Measurements from ENCODE around the gene BCL7A.
"Not testable (repeated sequence)": the region's sequence is repeated elsewhere in the genome, so short reads cannot be mapped to it uniquely, and the experiment has no call there.

Gene BCL7A

GRCh38 chr12:122096591-122097149 lies 75.0 kb downstream of the BCL7A start:
- DNase-seq: no peak

- no peak for DNase-seq
Observed at GRCh38 chr12:122097584-122097926, 75.9 kb downstream of the BCL7A start.

- DNase-seq: peak; percentile 93
Observed at GRCh38 chr12:122097927-122098756, 76.5 kb downstream of the BCL7A start.

GRCh38 chr12:122099280-122099749 lies 77.6 kb downstream of the BCL7A start:
- DNase-seq: no peak

GRCh38 chr12:122099856-122100255 lies 78.2 kb downstream of the BCL7A start:
- peak; percentile 24 for DNase-seq

GRCh38 chr12:122100568-122100967 lies 78.9 kb downstream of the BCL7A start:
- no peak for DNase-seq

GRCh38 chr12:122102331-122102730 lies 80.6 kb downstream of the BCL7A start:
- DNase-seq: no peak

- DNase-seq: no peak
Observed at GRCh38 chr12:122104844-122105243, 83.2 kb downstream of the BCL7A start.

- DNase-seq: not testable (repeated sequence)
Observed at GRCh38 chr12:122105496-122105895, 83.8 kb downstream of the BCL7A start.

GRCh38 chr12:122106843-122107242 lies 85.2 kb downstream of the BCL7A start:
- DNase-seq: no peak

- no peak for DNase-seq
Observed at GRCh38 chr12:122107261-122107660, 85.6 kb downstream of the BCL7A start.

- no peak for DNase-seq
Observed at GRCh38 chr12:122111089-122111641, 89.5 kb downstream of the BCL7A start.
